Activated CD8-positive, alpha-beta memory T cell treated with anti-CD3 and anti-CD28 coated beads, Interleukin-2, amount 50 U/mL, for 4 hours (primary cell): Measurements from ENCODE around the gene SRSF9.
"Not testable (repeated sequence)": the region's sequence is repeated elsewhere in the genome, so short reads cannot be mapped to it uniquely, and the experiment has no call there.

Source experiments
- DNase-seq: peaks from one replicate; pipeline ENCODE4 v3.0.0-alpha.2; 2020

SRSF9 gene, protein sequence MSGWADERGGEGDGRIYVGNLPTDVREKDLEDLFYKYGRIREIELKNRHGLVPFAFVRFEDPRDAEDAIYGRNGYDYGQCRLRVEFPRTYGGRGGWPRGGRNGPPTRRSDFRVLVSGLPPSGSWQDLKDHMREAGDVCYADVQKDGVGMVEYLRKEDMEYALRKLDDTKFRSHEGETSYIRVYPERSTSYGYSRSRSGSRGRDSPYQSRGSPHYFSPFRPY

DNA sequence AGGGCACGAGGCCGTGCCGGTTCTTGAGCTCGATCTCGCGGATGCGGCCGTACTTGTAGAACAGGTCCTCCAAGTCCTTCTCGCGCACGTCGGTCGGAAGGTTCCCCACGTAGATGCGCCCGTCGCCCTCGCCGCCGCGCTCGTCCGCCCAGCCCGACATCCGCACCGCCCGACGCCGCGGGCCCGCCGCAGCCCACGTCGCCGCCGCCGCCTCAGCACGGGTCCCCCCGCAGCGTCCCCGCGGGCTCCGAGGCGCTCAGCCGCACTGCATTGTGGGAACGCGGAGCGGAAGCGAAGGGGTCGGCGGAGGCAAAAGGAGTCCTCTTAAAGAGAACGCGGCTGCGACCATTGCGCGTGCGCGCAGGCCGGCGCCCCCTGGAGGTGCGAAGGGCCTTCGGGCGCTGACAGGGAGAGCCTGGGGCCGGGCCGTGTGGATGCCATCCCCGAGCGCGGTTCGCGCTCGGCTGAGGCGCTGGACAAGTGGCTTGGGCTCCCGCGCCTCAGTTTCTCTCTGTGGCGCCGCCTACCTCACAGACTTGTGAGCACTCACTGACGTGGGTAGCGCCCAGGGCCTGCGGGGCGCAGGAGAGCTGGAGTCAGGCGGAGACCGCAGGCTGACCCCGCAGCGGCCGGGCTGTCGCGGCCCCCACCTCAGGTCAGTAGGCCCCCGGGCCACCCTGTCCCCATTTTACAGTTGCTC, at the start of gene SRSF9:
TSS of gene SRSF9 (minus strand) at position 299 of the 700 bp plus-strand sequence. CDS start at position 160, 139 bp downstream.
- DNase-seq, result peak; percentile 97

DNA sequence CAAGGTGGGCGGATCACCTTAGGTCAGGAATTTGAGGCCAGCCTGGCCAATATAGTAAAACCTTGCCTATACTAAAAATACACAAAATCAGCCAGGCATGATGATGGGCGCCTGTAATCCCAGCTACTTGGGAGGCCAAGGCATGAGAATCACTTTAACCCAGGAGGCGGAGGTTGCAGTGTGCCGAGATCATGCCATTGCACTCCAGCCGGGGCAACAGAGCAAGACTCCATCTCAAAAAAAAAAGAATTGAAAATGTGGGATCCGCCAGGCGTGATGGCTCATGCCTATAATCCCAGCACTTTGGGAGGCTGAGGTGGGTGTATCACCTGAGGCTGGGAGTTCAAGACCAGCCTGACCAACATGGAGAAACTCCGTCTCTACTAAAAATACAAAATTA, 49.8 kb upstream of the SRSF9 start:
- DNase-seq, result not testable (repeated sequence)

DNA sequence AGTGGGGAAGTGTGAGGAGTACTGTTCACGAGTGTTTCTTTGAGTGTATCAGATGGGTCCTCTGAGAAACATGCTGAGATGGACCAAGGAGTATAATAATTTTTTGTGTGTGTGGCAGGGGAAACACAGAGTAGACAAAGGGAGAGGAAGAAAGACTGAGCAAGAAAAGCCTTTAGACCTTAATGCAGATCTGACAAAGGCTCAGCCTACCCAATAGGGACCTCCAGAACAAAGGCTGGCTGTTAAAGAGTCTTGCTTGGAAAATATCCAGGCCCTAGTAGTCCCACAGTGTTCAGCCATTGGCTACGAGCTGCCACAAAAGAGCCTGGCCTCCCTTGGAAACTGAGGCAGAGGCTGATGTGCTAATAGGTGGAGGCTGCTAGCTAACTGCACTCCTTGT, 45.9 kb upstream of the SRSF9 start:
- no peak for DNase-seq

DNA sequence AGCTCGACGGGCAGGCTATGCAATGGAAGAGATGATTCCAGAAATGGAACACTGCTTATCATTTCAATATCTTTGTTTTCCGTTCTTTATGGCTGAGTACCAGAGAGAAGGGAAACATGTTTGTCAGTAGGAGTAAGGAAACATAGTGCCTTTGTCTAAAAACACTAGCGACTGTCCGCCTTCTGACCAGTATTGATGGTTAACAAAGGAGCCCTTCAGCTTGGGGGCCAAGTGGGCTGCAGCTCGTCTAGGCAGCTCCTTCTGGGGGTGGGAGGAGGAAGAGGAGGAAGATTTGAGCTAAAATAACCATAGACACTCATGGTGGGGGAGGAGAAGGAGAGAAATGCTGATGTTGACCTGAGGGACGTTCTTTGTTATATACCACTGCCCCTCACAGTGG, 44.5 kb upstream of the SRSF9 start:
- DNase-seq, result no peak

DNA sequence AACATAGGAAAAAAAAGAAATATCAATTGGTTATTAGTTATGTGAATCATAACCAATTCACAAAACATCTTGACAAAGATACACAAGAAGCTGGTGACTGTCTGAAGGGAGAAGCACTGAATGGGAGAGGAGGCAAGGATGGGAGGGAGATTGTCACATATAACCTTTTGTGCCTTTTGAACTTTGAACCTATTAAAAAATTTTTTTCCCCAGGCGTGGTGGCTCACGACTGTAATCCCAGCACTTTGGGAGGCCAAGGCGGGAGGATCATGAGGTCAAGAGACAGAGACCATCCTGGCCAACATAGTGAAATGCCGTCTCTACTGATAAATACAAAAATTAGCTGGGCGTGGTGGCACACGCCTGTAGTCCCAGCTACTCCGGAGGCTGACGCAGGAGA, 39.0 kb upstream of the SRSF9 start:
- DNase-seq, result no peak

DNA sequence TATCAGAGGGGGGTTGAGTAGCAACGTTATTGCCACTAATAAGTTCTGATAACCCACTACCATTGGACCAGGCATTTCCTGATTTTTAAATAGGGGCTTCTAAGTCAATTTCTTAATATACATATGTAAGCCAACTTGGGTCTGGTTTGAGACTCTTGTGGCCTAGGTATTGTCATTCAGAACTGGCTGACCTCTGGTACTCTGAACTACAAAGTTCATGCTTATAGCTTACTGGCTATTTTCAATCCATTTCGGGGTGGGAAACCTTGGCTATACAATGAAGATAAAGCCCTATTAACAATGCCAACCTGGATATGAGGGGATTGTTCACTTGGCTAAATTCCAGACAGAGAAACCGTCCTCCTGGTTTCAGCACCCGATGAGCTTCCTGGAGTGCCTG, 35.0 kb upstream of the SRSF9 start:
- DNase-seq, result no peak

DNA sequence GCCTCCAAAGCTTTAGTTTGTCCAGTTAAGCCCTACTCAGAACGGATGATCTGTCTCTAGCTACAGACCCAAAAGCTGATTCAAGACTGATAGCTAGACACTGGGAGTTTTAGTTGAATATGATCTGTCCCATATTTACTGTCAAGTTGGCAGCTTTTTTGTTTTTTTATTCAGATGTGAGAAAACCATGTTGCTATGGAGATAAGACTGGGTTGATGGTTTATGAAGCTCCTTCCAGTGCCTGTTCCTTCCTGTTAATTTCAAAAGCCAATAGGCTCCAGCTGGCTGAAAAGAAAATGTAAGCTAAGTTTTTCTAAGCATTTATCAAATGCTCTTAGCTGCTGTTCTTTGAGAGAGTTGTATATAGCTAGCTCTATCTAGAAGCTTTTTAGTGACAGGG, 31.0 kb upstream of the SRSF9 start:
- no peak for DNase-seq

DNA sequence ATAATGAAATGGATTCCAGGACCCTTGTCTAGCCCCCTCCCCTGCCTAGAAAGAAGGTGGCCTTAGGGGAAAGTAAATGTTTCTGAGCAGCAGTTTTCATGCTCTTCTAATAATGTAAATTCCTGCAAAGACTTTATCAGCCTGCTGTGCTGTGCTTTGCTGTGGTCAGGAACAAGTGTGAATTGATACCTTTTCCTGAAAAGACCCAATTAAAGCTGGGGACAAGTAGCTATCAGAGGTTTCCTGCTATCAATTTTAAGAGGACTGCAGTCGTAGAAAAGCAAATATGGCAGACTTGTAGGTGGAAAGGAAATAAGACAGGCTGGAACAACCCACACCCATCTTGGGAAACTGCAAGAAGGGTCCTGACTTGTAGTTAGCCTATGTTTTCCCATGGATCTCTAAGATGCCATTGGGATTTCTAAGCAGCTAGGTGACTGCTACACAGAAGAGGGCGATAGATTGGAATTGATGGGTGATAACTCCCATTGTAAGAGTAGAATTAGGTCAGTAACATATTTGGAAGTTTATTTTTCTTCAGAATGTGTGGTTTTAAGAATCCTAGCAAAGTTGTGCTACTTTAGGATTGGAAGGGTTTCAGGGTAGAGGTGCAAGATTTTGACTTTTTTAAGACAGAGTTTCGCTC, 29.4 kb upstream of the SRSF9 start:
- no peak for DNase-seq

DNA sequence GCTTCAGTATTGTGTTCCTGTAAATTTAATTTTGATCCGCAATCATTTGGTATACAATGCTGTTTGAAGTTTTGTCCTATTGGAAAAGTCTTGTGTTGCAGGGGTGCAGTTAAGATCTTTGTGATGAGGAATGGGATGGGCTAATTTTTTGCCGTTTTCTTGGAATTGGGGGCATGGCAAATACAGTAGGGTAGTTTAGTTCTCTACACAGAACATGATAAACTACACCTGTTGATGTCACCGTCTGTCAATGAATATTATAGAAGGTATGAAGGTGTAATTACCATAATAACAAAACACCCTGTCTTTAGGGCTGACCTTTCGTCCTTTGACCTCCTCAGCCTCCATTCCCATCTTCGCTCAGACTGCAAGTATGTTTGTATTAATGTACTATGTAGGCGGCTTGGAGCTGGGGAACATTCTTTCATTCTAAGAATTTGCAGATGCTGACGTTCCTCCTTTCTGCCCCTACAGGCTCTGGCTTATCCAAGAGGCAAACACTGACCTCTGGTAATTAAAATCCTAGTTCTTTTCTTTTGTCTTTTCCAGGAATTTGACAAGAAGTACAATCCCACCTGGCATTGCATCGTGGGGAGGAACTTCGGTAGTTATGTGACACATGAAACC, 28.1 kb upstream of the SRSF9 start:
- no peak for DNase-seq

DNA sequence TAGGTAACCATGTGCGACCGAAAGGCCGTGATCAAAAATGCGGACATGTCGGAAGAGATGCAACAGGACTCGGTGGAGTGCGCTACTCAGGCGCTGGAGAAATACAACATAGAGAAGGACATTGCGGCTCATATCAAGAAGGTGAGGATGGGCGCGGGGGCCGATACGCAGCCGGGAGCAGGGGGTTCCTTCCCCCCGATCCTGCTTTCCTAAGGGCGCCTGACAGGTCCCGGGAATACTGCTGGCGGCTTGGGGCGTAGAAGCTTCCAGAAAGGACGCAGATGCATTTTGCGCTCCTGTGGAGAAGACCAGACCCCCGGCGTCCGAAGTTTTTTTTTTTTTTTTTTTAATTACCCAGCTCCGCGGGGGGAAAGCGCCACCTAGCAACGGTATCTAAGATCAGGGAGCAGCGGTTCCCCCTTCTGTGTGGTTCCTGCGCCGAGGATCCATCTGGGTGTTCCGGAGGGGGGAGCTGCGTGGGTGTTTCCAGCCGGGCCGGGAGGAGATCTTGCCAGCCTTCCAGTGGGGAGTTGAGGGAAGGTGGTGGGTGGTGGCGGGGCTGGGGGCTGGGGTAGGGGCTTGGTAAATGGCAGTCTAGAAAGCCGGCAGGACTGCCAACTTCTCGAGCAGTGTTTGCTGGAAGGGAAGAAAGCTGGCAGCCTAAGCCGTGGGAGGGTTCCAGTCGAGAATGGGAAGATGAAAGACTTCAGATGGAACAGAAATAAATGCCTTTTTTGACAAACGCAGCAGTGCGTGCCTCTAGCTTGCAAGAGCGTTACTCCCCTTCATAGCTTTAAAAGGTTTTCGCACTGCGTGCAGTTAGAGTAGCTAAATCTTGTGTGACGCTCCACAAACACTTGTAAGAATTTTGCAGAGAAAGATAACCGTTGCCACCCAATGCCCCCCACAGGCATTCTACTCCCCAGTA, 27.1 kb upstream of the SRSF9 start:
- DNase-seq, result peak; percentile 55

DNA sequence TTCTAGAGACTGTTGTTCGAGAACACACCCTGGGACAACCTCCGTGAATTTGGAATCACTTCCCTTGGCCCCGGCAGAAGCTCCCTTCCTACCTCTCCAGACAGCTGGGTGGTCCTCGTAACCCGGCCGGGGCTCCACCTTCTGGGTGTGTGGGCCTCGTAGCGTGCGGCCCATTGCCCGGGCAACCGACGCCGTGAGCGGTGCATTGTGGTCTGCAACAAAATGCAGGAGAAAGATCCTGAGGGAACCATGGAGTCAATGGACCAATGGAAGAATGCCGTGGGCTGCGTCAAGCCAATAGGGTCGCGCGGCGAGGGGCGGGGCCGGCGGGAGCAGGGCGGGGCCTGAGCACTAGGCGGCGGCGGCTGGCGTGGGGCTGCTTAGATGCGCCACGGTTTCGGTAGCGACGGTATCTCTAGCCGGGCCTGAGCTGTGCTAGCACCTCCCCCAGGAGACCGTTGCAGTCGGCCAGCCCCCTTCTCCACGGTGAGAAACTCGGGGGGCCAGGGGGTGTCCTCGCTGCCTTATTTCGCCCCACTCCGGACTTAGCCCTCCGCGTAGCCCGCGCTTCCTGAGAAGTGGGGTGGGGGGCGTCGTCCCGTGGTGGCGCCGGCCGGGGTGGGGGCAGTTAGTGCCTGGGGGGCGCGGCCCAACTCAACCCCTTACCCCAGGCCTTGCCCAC, 26.3 kb upstream of the SRSF9 start, which contains the start of gene DYNLL1:
TSS of gene DYNLL1 (plus strand) at position 383 of the 682 bp plus-strand sequence. CDS start 309 bp downstream, outside the sequence.
- DNase-seq, result peak; percentile 97

DNA sequence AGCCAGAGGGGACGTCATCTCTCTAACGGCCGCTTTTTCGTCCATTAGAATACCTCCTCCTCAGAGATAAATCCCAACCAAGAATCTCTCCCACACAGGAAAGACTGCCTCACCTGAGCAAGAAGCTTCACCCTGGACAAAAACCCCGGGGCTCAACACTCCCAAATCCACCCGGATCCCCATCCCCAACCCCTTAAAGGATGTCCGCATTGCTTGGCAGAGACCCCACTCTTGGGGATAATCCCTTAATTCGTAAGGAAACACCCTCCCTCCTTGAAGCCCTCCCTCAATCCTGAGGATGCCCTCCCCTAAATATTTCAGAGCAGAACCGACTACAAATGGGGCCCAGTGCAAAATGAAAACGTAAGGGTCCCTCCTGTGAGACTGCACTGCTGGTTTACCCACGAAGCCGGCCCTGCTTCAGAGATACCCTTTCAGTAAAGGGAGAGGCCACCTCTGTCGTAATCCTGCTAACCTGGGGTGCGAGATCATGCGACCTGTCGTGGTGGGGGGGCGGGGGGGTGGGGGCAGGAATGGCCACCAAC, 25.7 kb upstream of the SRSF9 start:
- DNase-seq, result no peak

DNA sequence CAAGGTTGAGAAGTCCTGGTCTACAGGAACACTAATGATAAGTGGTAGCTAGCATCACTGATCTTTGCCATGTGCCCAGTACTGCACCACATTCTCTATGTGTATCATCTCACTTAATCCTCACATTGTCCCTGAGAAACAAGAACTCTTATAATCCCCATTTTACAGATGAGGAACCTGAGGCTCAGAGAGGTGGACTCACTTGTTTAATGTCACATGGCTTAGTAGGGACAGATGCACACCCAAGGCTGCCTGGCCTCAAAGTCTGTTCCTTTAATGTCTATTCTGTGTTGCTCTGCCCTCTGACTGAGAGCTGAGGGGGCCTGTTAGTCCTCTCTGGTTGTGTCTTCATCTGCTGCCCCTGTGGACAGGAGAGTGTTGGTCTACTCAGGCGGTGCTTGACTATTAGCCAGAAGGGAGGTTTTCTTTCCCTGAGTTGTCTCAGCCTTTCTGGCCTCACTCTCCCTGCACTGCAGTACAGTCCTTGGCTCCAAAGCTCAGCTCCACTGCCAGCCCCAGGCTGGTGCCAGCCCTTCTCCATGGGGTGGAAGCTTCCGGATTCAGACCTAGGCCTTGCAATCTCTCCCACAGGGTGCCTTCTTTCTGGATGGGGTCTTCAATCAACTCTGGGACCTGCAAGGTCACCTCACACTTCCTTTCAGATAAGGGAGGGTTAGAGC, 21.4 kb upstream of the SRSF9 start:
- no peak for DNase-seq

DNA sequence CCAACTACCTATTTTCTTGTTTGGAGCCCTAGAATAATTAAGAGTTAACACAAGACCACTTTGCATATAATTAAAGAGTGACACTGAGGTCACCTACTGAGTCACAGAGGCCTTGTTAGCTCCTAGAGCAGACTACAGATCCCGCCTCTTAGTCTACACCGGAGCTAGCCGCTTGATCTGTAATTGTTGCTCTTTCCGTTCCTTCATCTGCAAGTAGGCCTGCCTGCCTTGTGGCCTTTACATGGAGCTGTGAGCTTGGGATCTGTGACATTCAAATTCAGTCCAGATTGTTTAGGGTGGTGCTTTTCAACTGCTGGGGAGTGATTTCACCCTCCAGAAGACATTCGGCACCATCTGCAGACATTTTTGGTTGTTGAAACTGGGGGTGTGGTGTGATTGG, 20.8 kb upstream of the SRSF9 start:
- DNase-seq, result no peak

DNA sequence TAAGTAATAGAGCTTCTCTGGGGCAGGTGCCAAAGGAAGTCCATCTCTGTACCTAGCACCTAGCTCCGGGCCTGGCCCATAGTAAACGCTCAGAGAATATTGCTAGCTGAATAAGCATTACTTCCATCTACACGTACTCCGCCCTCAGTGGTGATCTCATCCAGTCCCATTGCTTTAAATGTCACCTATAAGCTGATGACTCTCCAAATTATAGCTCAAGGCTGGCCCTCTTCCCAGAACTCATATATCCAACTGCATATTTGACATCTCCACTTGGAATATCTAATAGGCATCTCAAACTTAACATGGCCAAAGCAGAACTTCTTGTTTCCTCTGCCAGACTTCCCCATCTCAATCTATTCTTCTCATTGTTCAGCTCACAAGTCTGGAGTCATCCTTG, 19.5 kb upstream of the SRSF9 start:
- DNase-seq, result no peak

DNA sequence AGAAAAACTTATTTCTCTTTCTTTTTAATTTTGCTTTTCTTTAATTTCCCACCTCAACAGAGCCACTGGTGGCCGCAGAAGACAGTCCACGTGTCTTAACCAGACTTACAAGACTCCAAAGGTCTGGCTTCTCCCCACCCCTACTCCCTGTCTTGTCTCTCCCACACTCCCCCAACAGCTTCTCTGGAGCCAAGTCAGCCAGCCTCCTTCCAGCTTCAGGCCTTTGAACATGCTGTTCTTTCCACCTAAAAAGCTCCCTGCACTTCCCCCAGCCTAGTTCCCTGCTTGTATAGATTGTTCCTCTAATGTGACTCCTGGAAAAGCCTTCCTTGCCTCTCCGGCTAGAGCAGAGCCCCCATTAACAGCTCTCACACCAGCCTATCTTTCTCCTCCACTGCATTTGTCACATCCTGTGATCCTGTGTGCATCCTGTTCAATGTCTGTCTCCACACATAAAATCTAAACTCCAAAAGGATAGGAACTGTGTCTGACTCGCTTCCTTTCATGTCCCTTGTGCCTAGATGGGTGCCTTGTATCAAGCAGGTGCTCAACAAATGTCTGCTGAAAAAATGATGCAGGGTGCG, 18.6 kb upstream of the SRSF9 start:
- no peak for DNase-seq

DNA sequence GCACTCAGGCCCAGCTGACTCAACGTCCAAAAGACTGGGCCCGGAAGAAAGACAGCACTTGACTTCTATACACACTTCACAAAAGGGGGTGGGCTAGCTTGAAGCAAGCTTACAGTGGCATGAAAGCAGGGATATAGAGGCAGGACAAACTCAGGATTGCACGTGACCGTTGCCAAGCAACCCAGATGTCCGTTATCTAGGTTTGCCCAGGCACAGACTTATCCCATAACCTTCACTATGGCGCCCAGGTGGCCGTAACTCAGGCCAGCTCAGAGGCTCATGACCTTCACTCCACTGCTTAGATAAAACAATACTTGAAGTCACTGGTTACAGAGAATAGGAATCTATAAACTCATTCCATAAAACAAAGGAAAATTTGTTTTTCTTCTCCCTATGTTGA, 18.0 kb upstream of the SRSF9 start:
- DNase-seq, result not testable (repeated sequence)

DNA sequence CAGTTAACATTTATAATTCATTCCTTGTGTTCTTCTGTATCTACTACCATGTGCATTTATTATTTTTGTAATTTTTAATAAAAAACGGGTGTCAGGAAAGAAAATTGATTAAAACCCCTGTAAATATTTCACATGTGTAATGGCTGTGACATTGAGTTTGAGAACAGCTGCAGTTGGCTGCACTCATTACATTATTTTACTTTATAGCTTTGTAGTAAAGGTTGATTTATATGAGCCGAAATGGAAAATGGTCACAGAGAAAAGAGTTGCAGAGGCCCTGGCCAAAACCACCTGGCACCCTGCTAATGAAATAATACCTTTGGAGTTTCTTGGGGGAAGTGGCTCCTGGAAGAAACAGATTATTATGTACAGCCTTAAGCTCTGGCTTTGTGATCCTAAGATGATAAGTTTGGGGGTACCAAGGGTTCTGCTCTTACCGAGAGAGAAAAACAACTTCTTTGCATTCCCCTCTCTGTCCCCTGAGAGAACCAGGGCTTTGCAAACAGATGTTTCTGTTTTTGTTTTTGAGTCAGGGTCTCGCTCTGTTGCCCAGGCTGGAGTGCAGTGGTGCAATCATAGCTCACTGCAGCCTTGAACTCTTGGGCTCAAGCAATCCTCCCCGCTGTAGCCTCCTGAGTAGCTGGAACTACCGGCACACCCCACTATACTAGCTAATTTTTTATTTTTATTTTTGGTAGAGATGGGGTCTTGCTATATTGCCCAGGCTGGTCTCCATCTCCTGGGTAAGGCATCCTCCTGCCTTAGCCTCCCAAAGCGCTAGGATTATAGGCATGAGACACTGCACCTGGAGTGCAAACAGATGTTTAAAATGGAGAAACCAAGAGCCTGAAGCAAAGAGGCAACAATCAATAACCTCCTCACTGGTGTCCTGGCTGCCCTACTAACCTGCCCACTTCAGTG, 16.7 kb upstream of the SRSF9 start:
- DNase-seq, result no peak

DNA sequence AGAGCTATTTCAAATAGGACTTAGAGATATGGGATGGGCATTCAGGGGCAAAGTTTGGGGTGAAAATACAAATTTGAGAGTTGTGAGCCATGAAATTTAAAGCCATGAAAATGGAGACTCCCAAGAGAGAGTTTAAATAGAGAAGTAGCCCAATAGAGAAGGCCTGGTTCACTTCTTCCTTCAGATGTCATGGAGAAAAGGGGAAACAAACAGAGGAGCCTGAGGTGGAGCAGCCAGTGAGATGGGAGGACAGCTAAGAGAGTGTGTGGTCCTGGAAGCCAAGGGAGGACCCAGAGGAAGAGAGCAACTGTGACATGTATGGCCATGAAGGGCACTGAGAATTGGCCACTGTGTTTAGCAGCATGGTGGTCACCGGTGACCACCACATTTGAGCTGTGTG, 14.1 kb upstream of the SRSF9 start:
- DNase-seq, result no peak
